ENCODE results near the gene CWC25. TPM values are rescaled to one million over a fixed set of nuclear protein-coding genes. Genes with fewer than 3 reads are reported as not detected.
A peak's percentile ranks its signal among the peaks of the same experiment; 100 is the strongest.

The CWC25 gene
- total and polyA plus RNA-seq, 2 of the 13 experiments (the other 11 are each of a cell fraction or from before 2014, with no cell fraction given), result 15.6 to 22.7 TPM

GRCh38 chr17:38800237-38800760 is 24.8 kb downstream of the CWC25 start:
- intact Hi-C loops (cut with micrococcal nuclease; ENCODE audit: unreplicated experiment), result loop anchor here (1.0 to 2.0 kb wide), 2 partner anchors 47 to 69 kb away; partner anchors contain the start of gene PSMB3
- Histone ChIP-seq H3K4me1 (ENCODE audit: insufficient read depth, low read length) (peaks cover 38% of the 10 kb centered on the region), H3K9ac (ENCODE audit: insufficient read depth, low read depth, low read length) (peak overlapping the region; percentile 99), H2AFZ (ENCODE audit: low read length) (no peak overlapping the region), H3K27me3 (ENCODE audit: control insufficient read depth in 1 of 2, insufficient read depth in 2 of 2, low read length in 2 of 2) (no peaks in the 10 kb centered on the region), H3K4me2 (ENCODE audit: low read depth, low read length) (peak overlapping the region; percentile 81), H3K9me3 (ENCODE audit: low read length) (no peaks in the 10 kb centered on the region), H3K27ac (ENCODE audit: extremely low read length, insufficient read depth, low read length) (peak overlapping the region; percentile 99), H3K4me3 (replicated peaks in 1 of 3; ENCODE audit: insufficient read depth in 1 of 3, low read depth in 2 of 3, low read length in 3 of 3) (peak overlapping the region; percentile 76 to 98 (median 90)), H4K20me1 (ENCODE audit: insufficient read depth, low read length) (peaks cover 22% of the 10 kb centered on the region; the same call in 1 of the 2 replicates), H3K79me2 (ENCODE audit: insufficient read depth, low read length) (peaks cover 38% of the 10 kb centered on the region), H3K36me3 (replicated peaks in 1 of 2; ENCODE audit: control insufficient read depth in 1 of 2, insufficient read depth in 2 of 2, low read length in 2 of 2) (peaks cover 11 to 36% of the 10 kb centered on the region in 2 experiments)
- POLR2A ChIA-PET, result interaction anchor here (0.7 to 2.3 kb wide), 7 partner anchors 23 to 114 kb away, joined by 3 to 11 read pairs (median 4); partner anchors contain the start of genes CWC25 and PSMB3
- DNase-seq (ENCODE audit: low spot score), result no peak
- in situ Hi-C loops (cut with HindIII; ENCODE audit: extremely low pct_ligation_motif_present, low pct_unique_long_range_greater_than_20kb), result no loop called here
- FAIRE-seq, result no peak
- TSS peak; percentile 96 for BruUV-seq (replicated peaks)
- CTCF ChIA-PET (ENCODE audit: low intra/inter-chr PET ratio, low total read pairs), result no interaction called here
- ATAC-seq, result no peak
- 28% methylated on average over 14 of the region's 14 CpGs for WGBS (ENCODE audit: low lambda C conversion rate)
- TF ChIP-seq HIC2 (CRISPR knock-in tag; IDR thresholded peaks at IDR 0.05; ENCODE audit: low read depth) (no peak), ZFP62 (CRISPR knock-in tag; IDR thresholded peaks at IDR 0.05) (peak; percentile 48; the same call in 1 of the 2 replicates), REL (CRISPR knock-in tag; conservative IDR thresholded peaks at IDR 0.05) (0 out of 2 replicates have a peak, but pooled peaks have one; percentile 4), ZFP90 (CRISPR knock-in tag; IDR thresholded peaks at IDR 0.05; ENCODE audit: borderline replicate concordance) (peak; percentile 10; the same call in 1 of the 2 replicates), SETDB1 (CRISPR knock-in tag; IDR thresholded peaks at IDR 0.05; ENCODE audit: borderline replicate concordance) (no peak), MXD1 (CRISPR knock-in tag; IDR thresholded peaks at IDR 0.05) (no peak), ZNF501 (CRISPR knock-in tag; IDR thresholded peaks at IDR 0.05) (no peak), NR1H2 (CRISPR knock-in tag; IDR thresholded peaks at IDR 0.05; ENCODE audit: borderline replicate concordance, low read depth) (no peak), PAWR (CRISPR knock-in tag; IDR thresholded peaks at IDR 0.05; ENCODE audit: borderline replicate concordance) (no peak), GMEB2 (CRISPR knock-in tag; IDR thresholded peaks at IDR 0.05; ENCODE audit: low read depth) (0 out of 2 replicates have a peak, but pooled peaks have one; percentile 11), TFE3 (CRISPR knock-in tag; IDR thresholded peaks at IDR 0.05) (no peak), ZFP41 (CRISPR knock-in tag; IDR thresholded peaks at IDR 0.05; ENCODE audit: borderline replicate concordance) (no peak), NCOA5 (CRISPR knock-in tag; IDR thresholded peaks at IDR 0.05) (no peak), SYNCRIP (IDR thresholded peaks at IDR 0.05; ENCODE audit: insufficient read depth, low read depth, low read length) (no peak)
- TF ChIP-seq, protein P1, sequence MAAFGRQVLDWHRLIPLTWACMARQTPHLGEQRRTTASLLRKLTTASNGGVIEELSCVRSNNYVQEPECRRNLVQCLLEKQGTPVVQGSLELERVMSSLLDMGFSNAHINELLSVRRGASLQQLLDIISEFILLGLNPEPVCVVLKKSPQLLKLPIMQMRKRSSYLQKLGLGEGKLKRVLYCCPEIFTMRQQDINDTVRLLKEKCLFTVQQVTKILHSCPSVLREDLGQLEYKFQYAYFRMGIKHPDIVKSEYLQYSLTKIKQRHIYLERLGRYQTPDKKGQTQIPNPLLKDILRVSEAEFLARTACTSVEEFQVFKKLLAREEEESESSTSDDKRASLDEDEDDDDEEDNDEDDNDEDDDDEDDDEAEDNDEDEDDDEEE (CRISPR knock-in tag; IDR thresholded peaks at IDR 0.05), result no peak
- TF ChIP-seq, protein P2, sequence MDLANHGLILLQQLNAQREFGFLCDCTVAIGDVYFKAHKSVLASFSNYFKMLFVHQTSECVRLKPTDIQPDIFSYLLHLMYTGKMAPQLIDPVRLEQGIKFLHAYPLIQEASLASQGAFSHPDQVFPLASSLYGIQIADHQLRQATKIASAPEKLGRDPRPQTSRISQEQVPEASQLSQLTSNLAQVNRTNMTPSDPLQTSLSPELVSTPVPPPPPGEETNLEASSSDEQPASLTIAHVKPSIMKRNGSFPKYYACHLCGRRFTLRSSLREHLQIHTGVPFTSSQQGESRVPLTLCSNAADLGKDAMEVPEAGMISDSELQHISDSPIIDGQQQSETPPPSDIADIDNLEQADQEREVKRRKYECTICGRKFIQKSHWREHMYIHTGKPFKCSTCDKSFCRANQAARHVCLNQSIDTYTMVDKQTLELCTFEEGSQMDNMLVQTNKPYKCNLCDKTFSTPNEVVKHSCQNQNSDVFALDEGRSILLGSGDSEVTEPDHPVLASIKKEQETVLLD (CRISPR knock-in tag; IDR thresholded peaks at IDR 0.05; ENCODE audit: low read depth), result no peak

Data from HepG2 (cell line).